AG08395 (cell line): ENCODE measurements around the gene TMA7B.
"Not testable (repeated sequence)": the region's sequence is repeated elsewhere in the genome, so short reads cannot be mapped to it uniquely, and the experiment has no call there.

Experiments
- DNase-seq: peaks from one replicate; pipeline ENCODE4 v3.0.0; 2012; ENCODE audit warnings: mixed read lengths, low spot score

TMA7B gene

GRCh38 chr22:39933741-39934140 is 26.5 kb upstream of the TMA7B start:
- DNase-seq = no peak

DNA sequence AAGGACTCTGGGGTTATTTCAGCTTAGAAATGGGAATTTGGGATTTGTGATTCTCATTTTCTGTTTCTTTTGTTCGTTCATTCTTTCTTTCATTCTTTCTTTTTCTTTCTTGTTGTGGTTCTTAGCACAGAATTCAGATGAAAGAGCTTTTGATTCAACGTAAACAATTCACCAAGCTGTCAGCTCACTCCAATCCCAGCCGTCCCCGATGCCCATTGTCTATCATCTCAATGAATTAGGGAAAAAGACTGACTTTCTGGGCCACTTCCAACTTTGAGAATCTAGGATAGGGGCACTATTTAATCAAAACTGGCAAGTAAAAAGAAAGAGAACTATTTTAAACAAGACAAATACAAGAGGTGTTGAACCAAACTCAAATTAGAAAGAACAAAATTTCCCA is 25.1 kb upstream of the TMA7B start:
- DNase-seq = no peak

GRCh38 chr22:39935612-39936011 is 24.6 kb upstream of the TMA7B start:
- no peak for DNase-seq

- DNase-seq = no peak
Measured at GRCh38 chr22:39936523-39937145, 23.6 kb upstream of the TMA7B start.

GRCh38 chr22:39937906-39938305 is 22.3 kb upstream of the TMA7B start:
- no peak for DNase-seq

GRCh38 chr22:39938509-39939111 is 21.6 kb upstream of the TMA7B start:
- DNase-seq = no peak

DNA sequence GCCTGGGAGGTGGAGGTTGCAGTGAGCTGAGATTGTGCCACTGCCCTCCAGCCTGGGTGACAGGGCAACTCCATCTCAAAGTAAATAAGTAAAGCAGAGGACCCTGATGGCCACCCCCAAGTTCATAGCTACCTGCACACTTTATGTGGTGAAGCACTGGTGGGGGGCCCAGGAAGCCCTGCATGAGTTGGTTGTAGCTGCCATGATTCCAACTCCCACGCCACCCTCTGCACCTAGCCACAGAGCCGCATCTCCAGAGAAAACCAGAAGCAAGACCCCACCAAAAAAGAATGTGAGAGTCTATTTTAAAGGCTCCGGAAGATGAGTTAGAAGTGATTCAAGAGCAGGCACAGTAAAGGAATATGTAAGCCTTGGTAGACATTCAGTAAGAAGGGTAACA is 20.4 kb upstream of the TMA7B start:
- DNase-seq = no peak

DNA sequence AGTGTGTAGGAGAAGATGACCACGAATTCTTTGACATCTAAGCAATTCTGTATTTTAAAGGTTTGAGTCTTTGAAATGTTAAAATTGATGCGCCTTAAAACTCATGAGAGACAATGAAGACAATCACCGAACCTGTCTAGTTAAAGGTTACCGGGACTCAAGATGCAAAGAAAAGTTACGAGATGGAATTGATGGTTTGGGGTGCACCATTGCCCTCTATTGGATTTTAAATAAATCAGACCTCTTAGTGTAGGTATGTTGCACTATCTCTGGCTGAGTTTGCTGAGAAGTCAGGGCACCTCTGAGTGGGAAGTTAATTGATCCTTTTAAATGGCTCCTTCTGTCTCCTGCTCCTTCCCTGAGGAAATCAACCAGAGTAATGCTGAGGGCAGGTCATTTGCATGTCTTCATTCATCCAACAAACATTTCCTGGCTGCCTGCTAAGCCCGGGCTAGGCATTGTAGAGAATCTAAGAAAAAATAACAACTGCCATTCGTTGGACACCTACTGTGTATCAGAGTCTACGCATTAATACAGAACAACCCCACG is 19.4 kb upstream of the TMA7B start:
- no peak for DNase-seq

- DNase-seq = no peak
Measured at GRCh38 chr22:39941601-39942000, 18.6 kb upstream of the TMA7B start.

DNA sequence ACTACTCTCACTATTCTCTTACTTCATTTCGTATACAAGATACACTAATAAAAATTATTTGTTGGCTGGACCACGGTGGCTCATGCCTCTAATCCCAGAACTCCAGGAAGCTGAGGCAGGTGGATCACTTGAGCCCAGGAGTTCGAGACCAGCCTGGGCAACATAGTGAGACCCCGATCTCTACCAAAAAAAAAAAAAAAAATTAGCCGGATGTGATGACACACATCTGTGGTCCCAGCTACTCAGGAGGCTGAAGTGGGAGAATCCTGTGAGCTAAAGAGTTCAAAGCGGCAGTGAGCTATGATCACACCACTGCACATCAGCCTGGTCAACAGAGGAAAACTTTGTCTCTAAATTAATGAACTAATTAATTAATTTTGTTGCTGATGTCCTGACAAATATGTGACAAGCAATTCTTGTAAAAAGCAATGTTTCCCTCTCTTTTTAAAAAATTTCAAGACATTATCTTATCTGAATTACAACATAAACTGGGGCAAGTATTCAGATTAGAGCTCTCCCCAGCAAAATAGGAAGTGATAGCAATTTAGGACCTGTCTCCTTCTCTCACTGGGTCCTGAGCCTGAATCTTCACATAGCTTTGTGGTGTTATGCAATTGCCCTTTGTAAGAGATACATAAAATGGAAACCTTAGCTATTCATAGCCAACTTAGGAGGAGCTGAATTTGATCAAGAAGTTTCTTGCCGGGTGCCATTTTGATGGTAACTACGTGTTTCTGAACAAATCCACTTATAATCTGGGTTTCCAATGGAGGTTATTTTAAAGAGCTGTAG is 17.6 kb upstream of the TMA7B start:
- DNase-seq = no peak

DNA sequence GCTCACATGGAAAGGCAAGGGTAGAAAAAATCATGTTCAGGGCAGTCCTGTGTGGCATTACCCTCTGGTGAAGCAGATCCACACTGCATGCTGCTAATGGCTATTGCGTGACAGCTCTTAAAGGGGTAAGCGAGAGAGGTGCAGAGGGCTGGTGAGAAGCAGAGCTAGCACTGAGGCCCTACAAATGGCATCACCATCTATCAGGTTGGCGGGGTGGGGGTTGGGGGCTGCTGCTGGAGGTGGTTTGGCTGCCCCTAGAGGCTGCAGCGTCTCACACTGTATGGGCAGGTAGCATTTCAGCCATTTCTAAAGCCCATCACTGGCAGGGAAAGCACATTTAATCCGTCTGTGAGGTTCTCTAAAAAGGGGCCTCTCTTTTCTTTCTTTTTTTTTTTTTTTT is 16.9 kb upstream of the TMA7B start:
- DNase-seq = no peak

DNA sequence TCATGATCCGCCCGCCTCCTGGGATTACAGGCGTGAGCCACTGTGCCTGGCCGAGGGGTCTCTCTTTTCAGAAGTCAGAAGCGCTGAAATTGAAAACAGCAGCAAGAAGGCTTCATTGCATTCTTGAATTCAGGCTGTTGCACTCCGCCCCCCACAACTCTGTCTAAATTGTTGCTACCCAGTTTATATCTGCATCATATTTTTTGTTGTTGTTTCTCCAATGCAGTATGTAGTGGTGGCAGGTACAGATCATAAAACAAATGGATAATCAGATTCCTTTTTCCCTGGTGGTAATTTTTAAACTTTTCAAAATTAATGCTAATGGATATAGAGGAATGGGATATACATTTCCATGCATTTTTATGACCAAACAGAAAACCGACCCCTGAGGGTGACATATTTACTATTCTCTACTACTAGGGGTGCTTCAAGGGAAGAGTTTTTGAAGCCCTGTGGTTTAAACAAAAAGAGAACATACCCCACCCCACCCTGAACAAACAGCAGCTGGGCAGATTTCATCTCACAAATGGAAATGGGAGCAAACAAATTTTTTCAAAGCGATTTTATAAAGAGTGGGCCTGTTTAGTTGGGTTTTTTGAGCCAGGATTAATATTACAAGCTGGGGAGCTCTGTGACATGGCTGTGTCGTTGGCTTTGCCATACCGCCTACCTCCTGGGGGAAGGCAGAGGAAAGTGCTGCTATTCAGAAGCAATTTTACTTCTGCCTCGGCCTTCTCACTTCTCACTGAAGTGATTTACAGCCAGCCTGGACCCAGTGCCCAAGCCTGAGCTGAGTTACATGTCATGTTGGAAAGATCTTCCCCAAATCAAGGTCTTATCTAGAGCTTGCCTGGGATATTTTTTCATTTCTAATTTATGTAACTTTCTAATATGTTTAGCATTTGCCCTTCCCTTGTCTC is 16.0 kb upstream of the TMA7B start:
- DNase-seq = no peak

GRCh38 chr22:39946126-39946502 is 14.1 kb upstream of the TMA7B start:
- no peak for DNase-seq

DNA sequence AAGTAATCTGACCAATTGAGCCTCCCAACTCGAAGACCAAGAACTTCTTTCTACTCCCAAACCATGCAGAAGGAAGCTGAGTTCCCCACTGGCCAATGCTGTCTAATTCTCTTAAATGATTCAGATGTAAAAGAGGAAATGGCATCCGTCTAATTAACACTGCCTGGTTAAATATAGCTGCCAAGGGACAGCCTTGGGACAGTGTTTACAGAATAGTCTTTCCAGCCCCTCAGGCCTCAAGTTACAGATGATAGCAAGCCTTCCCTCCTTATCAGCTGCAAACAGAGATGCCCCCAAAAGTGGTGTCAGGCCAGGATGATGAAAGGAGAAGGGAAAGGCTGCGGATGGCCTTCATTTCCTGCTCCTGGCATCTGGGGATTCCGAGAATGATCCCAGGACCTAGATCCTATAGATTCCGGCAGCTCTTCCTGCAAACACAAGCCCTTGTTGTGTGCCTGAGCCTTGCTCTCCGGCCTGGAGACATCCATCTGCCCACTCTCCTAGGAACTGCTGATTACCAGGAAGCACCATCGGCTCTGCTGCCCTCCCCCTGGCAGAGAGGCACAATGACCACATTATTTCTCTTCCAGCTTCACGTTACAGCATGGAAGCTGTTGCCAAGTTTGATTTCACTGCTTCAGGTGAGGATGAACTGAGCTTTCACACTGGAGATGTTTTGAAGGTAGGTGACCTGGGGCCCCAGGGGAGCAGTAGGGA is 13.5 kb upstream of the TMA7B start:
- DNase-seq = no peak

DNA sequence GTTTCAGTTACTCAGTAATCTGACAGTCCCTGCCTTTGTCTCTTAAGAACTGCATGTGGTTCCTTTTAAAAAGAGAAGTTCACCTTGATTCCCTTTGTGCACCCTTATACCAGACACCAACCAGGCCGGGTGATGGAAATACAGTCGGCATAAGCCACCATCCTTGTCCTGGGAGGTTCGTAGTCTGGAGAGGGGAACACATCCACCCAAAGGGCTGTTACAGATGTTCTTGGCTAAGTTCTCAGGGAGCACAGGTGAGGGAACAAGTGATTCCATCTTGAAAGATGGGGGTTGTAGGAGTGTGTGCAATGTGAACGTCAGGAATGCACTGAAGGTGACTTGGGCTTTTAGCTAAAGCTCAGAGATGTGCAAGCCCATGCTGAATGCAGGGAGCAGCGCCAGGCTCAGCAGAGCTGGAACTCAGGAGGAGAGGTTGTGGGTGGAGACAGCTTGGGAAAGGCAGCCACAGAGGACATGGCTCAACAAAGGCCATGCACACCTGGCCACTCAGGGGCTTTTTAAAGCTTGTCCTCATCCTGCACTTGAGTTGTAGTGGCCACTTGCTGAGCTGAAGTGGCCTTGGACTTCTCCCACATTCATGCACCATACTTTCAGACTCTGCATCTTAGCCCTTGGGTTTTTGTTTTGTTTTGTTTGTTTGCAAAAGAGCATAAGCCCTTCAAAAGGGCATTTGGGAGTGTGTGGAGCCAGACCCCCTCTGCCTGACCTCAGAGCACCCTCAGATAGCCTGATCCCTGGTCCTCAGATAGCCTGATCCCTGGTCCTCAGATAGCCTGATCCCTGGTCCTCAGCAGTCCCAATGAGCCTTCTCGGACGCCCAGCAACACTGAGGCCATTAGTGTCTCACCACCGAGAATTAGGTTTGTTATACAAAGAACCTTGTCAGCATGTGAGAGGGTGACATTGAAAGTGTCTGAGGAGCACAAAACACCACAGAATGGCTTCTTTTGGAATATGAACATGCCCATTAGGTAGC is 12.7 kb upstream of the TMA7B start:
- DNase-seq = no peak

DNA sequence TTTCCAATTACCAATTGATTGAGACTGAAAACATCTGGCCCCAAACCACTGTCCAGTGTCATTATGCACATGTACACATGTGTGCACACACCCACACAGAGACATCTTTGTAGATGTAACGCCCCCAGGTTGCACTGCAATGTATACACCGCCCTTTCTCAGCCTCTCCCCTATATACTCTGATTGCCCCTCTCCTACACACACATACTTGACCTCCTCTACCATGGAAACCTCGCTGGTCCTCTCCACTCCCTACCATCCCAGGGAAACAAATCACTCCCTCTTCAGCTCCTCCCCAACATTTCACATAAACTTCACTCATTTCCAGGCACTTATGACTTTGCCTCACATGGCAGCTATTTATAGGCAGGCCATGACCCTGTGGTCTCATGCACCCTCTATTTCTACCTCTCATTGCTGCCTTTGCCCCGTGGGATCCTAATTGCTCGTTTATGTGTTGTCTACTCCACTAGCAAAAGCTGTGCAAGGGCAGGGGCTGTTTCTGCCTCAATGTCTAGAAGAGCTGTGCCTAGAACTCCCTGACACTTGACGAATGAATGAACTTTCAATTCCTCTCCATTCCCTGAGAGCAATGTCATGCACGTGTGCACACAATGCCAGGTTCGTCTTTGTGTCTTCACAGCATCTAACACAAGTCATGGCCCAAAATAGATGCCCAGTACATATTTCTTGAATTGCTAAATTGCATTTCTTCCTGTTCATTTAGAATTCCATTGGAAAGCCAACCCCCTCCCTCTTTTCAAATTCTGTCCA is 10.0 kb upstream of the TMA7B start:
- DNase-seq = no peak

GRCh38 chr22:39951603-39952293 is 8.4 kb upstream of the TMA7B start:
- not testable (repeated sequence) for DNase-seq

DNA sequence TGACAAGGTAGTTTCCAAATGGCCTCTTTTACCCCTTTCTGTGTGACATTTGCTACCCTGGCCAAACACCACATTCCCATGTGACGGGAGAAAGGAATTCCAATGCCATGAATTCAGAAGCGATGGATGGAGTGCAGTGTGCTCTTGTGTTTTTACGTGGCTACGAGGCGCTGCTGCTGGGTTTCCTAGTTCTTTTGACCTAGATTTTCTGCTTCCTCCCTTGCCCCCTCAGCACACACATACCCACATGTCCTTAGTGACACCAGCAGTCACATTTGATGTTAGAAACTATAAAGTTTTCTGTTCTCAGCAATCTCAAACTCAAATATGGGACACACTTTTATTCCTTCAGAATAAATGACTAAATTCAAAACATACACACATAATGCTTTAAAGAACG is 7.8 kb upstream of the TMA7B start:
- no peak for DNase-seq

DNA sequence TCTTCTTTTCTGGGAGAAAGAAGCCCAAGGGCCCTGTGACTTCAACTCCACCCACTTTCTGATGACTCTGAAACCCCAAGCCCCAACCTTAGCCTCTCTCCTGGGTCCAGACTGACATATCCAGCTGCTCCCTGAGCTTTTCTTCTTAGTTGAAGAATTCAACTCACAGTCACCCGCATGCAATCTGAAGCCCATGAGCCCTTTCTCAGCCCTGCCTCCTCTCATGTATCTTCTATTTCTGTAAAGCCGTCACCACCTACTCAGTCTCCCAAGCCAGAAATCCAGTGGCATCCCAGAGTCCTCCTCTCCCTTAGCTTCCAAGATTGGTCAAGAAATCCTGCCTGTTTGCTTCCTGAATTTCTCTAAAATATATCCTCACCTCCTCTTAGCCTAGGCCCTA is 7.1 kb upstream of the TMA7B start:
- no peak for DNase-seq
